ENCODE data around the gene ANKHD1. TPM values are rescaled to one million over a fixed set of nuclear protein-coding genes. Genes with fewer than 3 reads are reported as not detected.
A peak's percentile ranks its signal among the peaks of the same experiment; 100 is the strongest.

ANKHD1 gene
- total and polyA plus RNA-seq, 9 of the 15 experiments (the other 6 are each of a cell fraction or from before 2014, with no cell fraction given) = 38.9 to 138 (median 78.7) TPM

- TF ChIP-seq, protein P1, sequence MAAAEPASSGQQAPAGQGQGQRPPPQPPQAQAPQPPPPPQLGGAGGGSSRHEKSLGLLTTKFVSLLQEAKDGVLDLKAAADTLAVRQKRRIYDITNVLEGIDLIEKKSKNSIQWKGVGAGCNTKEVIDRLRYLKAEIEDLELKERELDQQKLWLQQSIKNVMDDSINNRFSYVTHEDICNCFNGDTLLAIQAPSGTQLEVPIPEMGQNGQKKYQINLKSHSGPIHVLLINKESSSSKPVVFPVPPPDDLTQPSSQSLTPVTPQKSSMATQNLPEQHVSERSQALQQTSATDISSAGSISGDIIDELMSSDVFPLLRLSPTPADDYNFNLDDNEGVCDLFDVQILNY (CRISPR knock-in tag; IDR thresholded peaks at IDR 0.05) = no peak
- TF ChIP-seq POLR3G (IDR thresholded peaks at IDR 0.05; ENCODE audit: extremely low read depth, insufficient read length, insufficient replicate concordance) (no peak), C11orf30 (IDR thresholded peaks at IDR 0.05; ENCODE audit: low read depth) (no peak), TARDBP (IDR thresholded peaks at IDR 0.05) (no peak), MED1 (CRISPR knock-in tag; IDR thresholded peaks at IDR 0.05; ENCODE audit: borderline replicate concordance) (no peak), BRCA1 (IDR thresholded peaks at IDR 0.05) (no peak), BRCA1 (CRISPR knock-in tag; IDR thresholded peaks at IDR 0.05) (no peak), NBN (IDR thresholded peaks at IDR 0.05; ENCODE audit: low read depth) (0 out of 2 replicates have a peak, but pooled peaks have one; percentile 52), NR0B1 (IDR thresholded peaks at IDR 0.05; ENCODE audit: partially characterized antibody) (no peak), PPARD (CRISPR knock-in tag; IDR thresholded peaks at IDR 0.05) (no peak), ZNF77 (CRISPR knock-in tag; IDR thresholded peaks at IDR 0.05) (no peak), AFF1 (IDR thresholded peaks at IDR 0.05; ENCODE audit: low read depth in 1 of 2, partially characterized antibody in 2 of 2) (no peak), MTA3 (IDR thresholded peaks at IDR 0.05; ENCODE audit: borderline replicate concordance) (no peak), TAL1 (IDR thresholded peaks at IDR 0.05) (no peak), TGIF2 (CRISPR knock-in tag; IDR thresholded peaks at IDR 0.05) (no peak), GABPA (tag; conservative IDR thresholded peaks at IDR 0.05; ENCODE audit: low read depth) (no peak), CTCF (IDR thresholded peaks at IDR 0.05 in 2 of 3, conservative IDR thresholded peaks at IDR 0.05 in 1 of 3; ENCODE audit: insufficient read depth in 2 of 3, low read depth in 1 of 3, low read length in 3 of 3) (no peak), ETV1 (tag; conservative IDR thresholded peaks at IDR 0.05; ENCODE audit: low read depth) (no peak), WHSC1 (IDR thresholded peaks at IDR 0.05; ENCODE audit: low read length) (no peak)
- TF ChIP-seq, protein P2, sequence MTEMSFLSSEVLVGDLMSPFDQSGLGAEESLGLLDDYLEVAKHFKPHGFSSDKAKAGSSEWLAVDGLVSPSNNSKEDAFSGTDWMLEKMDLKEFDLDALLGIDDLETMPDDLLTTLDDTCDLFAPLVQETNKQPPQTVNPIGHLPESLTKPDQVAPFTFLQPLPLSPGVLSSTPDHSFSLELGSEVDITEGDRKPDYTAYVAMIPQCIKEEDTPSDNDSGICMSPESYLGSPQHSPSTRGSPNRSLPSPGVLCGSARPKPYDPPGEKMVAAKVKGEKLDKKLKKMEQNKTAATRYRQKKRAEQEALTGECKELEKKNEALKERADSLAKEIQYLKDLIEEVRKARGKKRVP (CRISPR knock-in tag; IDR thresholded peaks at IDR 0.05) = no peak
Measured at GRCh38 chr5:140399979-140400729, 1.5 kb upstream of the ANKHD1 start (continued).
